Sciatic nerve (tissue), 2 donors: ENCODE data around the gene RASAL3. TPM values are rescaled to one million over a fixed set of nuclear protein-coding genes. Genes with fewer than 3 reads are reported as not detected.

ENCODE experiments used
- ATAC-seq: fragments of 200-7000 bp; cut with Tn5 transposase; one replicate; pipeline ENCODE4 v1.9.1; 2020; ENCODE audit warnings: mild to moderate bottlenecking, moderate library complexity
- DNase-seq: peaks from one replicate; pipeline ENCODE4 v3.0.0-alpha.2; 2020; ENCODE audit warnings: low spot score
- intact Hi-C: fragments of 100-400 bp; cut with DNase I; formaldehyde crosslinking; loops from one replicate; pipeline ENCODE4 v1.14.2; 2022
- total RNA-seq: library from RNA; stranded (reverse); fragmentation: NEBNext Ultra II Directional; extraction: Animal tissue kit (Norgen Biotek cat#: 25700); gene quantifications from one replicate; pipeline ENCODE4 v1.2.1, GENCODE V29; 2021
- donor health status: DM: no; HTN: no; CAD: no.
- donor health status: DM: no; HTN: no; CAD: no.

Gene RASAL3
- total RNA-seq, 1 donor from 2014 or later = 6.1 TPM

DNA sequence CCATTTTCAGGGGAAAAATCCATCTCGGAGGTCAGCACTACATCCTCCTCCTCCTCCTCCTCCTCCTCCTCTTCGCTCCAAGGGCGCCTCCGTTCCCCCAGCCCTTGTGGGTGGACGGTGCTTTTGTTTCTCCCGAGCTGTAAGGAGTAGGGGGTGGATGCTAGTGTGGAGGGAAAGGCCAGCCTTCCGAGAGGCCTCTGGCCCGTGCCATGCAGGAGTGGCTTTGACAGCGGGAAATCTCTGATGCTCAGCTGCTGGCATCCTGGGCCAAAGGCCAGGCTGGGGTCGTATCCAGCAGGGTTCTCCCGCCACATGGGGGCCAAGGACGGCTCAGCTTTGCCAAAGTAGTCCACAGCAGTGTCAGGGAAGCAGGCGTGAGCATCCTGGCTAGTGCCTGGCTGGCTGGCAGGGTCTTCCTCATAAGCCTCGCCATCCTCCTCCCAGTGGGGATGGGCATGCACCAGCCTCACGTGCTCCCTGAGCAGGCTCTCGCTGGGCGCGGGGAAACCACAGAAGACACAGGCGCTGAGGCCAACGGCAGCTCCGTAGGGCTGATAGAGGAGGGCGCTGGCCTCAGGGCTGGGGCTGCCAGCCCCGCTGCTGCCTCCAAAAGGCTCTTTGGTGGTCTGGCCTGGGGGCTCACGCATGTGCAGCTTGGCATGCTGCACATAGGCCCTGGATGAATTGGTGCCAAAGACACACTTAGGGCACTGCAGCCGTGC, 25.1 kb downstream of the RASAL3 start:
- intact Hi-C loops = loop anchor here (1.0 kb wide), 1 partner anchor 30 kb away; no protein-coding TSS in a partner anchor
- ATAC-seq = no peak
- DNase-seq = no peak

GRCh38 chr19:15438577-15438976, 25.8 kb downstream of the RASAL3 start:
- no peak for ATAC-seq
- no peak for DNase-seq
- intact Hi-C loops = no loop called here

GRCh38 chr19:15438124-15438496, 26.2 kb downstream of the RASAL3 start:
- ATAC-seq (no peak), DNase-seq (no peak)
- intact Hi-C loops = no loop called here

DNA sequence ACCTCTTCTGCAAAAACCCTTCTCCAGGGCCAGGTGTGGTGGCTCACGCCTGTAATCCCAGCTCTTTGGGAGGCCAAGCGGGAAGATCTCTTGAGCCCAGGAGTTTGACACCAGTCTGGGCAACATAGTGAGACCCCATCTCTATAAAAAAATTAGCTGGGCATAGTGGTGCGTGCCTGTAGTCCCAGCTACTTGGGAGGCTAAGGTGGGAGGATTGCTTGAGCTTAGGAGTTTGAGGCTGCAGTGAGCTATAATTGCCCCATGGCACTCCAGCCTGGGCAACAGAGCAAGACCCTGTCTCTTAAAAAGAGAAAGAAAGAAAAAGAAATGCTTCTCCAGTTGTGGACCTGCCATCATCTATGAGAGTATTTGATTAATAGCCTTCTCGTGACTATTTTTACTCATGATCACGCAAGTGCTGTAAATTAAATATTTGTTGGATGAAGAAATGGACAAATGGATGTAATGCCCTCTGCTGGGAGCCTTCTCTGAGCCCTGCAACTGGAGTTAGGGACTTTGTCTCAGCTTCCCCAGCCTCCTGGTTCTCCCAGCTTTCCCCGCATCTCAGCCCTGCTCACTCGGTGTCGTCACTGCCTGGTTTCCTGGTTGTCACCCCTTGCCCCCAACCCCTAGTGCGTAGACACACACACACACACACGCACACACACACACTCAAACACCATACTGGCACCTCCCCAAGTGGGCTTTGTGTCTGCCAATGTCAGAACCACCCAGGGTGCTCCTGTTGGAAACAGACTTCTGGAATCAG, 26.8 kb downstream of the RASAL3 start:
- DNase-seq (no peak), ATAC-seq (no peak)
- intact Hi-C loops = no loop called here

- DNase-seq = no peak
- intact Hi-C loops = no loop called here
- ATAC-seq = no peak
These were observed 27.6 kb downstream of the RASAL3 start for GRCh38 chr19:15436826-15437110.

GRCh38 chr19:15436012-15436825, 28.1 kb downstream of the RASAL3 start:
- intact Hi-C loops = no loop called here
- DNase-seq (no peak), ATAC-seq (no peak)

GRCh38 chr19:15433519-15434069, 30.8 kb downstream of the RASAL3 start:
- DNase-seq (no peak), ATAC-seq (peak; percentile 21)
- intact Hi-C loops = no loop called here

DNA sequence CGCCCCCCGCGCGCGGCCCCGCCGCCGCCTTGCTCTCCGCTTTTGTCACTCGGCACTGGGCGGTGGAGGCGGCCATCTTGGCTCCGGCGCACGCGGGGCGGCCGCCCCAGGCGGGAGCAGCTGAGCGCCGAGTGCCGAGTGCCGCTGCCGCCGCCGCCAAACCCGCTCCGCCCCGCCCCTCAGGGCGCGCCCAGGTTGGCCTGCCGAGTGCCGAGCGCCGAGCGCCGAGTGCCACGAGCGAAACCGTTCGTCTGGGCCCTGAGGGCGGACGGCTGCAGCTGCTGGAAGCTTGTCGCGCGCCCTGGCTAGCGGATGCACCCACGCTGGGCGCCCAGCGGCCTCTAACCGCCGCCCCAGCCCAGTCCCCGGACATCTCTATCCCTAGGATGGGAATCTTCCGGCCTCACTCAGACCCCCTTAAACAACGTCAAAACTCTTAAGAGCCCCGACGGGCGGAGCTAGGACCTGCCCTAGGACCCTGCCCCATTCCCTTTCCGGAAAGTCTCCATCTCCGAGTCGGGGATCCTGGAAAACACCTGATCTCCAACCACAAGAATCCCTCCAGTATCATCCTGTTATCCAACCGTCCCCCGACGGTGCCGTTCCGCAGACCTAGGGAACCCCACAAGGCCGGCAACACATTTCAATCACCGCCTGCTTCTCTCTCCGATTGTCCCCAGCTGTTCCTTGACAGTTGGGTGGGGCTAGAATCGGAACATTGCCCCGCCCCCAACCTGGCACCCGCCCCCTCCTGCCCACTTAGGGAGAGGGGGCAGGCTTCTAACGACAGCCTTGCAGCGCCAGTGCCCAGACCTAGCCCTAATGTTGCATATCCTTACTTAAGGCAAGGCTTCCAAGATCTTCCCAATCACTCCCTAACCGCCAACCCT, 31.5 kb downstream of the RASAL3 start:
- intact Hi-C loops = no loop called here
- ATAC-seq (peak; percentile 92), DNase-seq (peak; percentile 95)

GRCh38 chr19:15432018-15432494, 32.3 kb downstream of the RASAL3 start:
- intact Hi-C loops = no loop called here
- ATAC-seq (no peak), DNase-seq (no peak)

- intact Hi-C loops = no loop called here
- no peak for DNase-seq
- no peak for ATAC-seq
These were observed 32.8 kb downstream of the RASAL3 start for GRCh38 chr19:15431396-15432017.

DNA sequence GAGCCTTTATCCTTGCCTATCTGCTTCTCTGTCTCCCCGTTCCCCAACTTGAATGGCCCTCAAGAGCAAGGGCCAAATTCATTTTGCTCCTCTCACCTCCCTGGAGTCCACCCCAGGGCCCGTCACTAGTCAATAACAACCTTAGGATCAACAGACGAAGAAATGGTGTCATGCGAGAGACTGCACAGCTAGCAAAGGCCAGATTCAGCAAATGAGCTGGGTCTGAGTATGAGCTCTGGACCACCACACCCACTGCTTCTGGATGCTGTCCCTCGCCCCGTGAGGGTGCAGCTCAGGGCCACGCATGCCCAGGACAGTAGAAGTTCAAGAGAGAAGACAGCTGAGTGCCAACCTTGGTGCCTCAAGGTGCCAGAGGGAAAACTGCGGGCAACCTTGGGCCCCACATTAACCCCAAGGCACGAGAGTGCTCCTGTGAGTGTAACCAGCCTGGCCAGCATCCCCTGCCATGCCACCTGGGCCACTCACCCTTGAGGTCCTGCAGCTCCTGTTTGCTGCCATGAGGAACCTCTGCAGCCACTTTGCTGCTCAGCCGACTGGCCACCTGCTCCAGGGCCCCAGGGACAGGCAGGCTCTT, 33.7 kb downstream of the RASAL3 start:
- DNase-seq = no peak
- no peak for ATAC-seq
- intact Hi-C loops = no loop called here

DNA sequence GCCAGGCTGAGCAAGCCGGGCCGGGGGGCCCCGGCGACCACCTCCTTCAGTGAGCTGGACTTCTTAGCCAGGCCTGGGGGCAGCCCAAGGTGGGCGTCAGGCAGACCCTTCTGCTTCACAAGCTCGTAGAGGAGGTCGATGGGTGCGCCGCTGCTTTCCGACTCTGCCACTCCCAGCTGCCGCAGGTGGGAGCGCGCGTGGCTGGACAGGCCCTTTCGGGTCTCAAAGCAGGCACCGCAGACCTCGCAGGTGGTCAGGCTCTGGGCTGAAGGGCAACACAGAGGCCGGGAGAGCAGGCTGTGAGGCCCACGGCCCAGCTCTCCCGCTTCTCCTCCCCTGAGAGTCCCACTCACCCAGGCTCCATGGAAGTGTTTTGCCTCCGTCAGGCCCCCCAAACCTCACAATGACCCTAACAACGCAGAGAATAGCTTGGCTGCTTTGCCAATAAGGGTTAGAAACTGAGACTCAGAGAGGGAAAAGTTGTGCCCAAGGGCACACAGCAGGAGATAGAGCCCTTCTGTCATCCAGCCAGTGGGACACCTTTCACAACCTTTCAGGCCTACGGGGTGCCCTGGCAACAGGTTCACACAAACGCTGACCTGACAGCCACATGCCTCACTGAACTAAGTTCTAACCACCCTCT, 34.4 kb downstream of the RASAL3 start:
- intact Hi-C loops = no loop called here
- no peak for DNase-seq
- no peak for ATAC-seq

- DNase-seq (no peak), ATAC-seq (no peak)
- intact Hi-C loops = no loop called here
These were observed 35.2 kb downstream of the RASAL3 start for GRCh38 chr19:15428956-15429824.

- DNase-seq = no peak
- intact Hi-C loops = no loop called here
- ATAC-seq = no peak
These were observed 36.3 kb downstream of the RASAL3 start for GRCh38 chr19:15427991-15428471.

- ATAC-seq (no peak), DNase-seq (no peak)
- intact Hi-C loops = no loop called here
These were observed 37.0 kb downstream of the RASAL3 start for GRCh38 chr19:15427350-15427700.
